GM21737 (cell line): ENCODE data around the gene CCN5.

ENCODE experiments used
- ATAC-seq: cut with Tn5 transposase; IDR thresholded peaks from one replicate; pipeline ENCODE4 v1.9.1; 2021; ENCODE audit warnings: mild to moderate bottlenecking, moderate library complexity; ENCODE audit not compliant: unreplicated experiment

The CCN5 gene

DNA sequence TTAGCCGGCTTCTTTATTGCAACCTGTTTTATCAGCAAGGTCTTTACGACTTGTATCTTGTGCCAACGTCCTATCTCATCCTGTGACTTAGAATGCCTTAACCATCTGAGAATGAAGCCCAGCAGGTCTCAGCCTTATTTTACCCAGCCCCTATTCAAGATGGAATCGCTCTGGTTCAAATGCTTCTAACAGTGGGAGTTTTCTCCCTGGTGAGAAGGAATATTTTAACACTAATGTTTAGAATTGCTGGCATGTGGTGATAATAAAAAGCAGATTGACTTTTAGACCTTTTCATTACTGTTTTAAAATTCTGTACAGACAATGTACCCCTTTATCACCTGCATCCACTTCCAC is 20.6 kb downstream of the CCN5 start:
- ATAC-seq, result no peak

- no peak for ATAC-seq
Measured at GRCh38 chr20:44736170-44737021, 21.2 kb downstream of the CCN5 start.

- no peak for ATAC-seq
Measured at GRCh38 chr20:44737116-44737515, 21.9 kb downstream of the CCN5 start.

DNA sequence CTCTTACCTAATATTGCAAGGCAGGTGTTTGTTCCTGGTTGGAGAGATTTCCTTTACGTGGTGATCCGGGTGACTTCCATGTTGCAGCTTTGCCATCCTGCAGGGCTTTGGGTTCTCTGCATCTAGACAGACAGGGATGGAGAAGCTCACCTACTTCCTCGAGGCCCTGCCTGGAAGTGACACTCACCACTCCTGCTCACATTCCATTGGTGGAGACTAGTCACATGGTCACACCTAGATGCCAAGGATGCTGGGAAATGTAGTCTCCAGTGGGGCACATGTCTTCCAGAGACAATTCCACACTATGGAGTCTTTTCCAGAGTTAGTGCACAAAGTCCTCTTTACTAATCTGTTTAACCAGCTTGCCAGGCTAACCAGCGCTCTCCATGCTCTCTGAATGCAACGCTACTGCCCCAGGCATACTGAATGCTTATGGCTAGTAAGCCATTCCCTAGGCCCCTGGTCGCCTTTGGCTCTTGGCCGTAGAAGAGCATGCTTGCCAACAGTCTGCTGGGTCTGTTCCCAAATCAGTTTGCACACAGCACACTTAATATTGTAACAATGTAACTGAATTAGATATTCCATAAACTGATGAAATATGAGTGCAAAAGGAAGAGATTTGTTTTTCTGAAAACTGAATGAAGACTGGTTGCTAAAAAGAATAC is 23.8 kb downstream of the CCN5 start:
- no peak for ATAC-seq

DNA sequence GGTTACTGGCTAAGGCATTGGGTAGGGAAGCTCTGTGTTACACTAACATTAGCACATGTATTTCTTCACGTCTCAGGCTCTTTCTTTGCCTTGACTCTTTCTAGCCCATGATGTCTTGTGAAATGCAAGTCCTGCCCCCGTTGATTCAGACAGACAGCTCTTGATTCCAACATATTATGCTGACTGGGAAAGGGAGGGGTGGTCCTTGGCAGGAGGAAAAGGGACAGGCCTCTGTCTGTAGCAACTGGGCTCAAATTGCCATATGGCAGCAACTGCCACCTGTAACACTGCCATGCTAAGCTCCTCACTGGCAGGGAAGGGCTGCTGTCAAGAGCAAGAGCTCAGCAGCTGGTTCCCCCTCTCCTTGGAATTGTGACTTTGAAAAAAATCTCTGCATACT is 24.8 kb downstream of the CCN5 start:
- ATAC-seq, result no peak

GRCh38 chr20:44742304-44743079 is 27.3 kb downstream of the CCN5 start:
- ATAC-seq, result no peak

DNA sequence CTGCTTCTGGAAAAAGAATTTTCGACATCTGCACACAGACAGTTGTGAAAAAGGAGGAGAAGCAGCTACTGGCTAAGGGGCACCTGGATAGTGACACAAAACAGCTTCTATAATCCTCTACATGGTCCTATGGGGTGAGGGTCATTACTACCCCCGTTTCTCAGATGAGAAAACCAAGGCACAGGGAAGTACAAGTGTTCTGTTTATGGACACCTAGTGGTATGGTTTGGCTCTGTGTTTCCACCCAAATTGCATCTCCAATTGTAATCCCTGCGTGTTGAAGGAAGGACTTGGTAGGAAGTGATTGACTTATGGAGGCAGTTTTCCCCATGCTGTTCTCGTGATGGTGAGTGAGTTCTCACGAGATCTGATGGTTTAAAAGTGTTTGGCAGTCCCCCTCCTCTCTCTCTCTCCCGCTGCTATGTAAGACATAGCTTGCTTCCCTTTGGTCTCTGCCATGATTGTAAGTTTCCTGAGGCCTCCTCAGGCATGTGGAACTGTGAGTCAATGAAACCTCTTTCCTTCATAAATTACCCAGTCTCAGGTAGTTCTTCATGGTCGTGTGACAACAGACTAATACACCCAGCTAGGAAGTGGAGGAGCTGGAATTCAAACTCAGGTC is 28.0 kb downstream of the CCN5 start:
- no peak for ATAC-seq

DNA sequence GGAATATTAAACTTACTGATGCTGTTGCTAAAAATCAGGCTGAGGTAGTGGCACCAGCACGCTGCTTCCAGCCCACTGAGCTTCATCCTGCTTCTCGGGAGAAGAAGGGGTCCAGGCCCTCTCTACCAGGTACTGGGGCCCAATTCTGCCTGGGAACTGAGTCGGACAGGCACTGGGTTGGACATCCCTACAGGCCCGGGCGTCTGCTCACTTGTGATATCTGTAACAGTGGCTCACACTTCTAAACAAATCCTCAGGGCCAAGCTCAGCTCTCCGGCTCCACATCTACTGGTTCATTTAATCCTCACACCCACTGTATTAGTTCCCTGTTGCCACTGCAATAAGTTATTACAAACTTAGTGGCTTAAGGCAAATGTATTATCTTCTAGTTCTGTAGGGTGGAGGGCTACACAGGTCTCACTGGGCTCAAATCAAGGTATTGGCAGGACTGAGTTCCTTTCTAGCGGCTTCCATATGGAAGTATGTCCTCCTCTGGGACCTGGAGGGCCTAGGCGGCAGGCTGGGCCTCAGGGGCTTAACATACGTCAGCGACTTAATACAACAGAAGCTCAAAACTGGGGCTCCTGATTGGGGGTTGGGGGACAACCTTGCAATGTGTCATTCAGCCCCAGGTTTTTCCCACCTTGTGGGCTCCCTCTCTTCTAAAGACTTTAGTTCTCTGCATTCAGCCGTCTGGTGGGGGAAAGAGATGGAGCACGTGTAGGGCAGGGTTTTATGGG is 28.9 kb downstream of the CCN5 start:
- ATAC-seq, result no peak

- ATAC-seq, result no peak
Measured at GRCh38 chr20:44745122-44745597, 30.0 kb downstream of the CCN5 start.

DNA sequence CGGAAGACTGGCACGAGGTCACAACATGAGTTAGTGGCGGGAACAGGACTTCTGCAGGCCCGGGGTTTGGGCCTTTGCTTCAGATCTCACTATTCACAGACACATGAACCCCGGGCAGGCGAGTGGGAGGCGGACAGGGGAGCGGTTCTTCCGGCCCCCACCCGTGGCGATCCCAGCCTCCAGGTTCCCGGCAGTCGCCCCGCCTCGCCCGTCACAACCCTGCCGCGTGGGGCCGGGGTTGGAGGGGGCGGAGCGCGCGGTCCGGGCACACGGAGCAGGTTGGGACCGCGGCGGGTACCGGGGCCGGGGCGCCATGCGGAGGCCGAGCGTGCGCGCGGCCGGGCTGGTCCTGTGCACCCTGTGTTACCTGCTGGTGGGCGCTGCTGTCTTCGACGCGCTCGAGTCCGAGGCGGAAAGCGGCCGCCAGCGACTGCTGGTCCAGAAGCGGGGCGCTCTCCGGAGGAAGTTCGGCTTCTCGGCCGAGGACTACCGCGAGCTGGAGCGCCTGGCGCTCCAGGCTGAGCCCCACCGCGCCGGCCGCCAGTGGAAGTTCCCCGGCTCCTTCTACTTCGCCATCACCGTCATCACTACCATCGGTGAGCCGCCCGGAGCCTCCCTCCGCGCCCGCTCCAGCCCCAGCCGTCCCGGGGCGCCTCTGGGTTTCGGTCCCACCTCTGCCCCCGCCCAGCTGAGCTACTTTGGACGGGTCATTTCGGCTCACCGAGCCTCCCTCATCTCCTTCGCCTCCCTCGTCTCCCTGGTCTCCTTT is 30.6 kb downstream of the CCN5 start, which contains the start of gene KCNK15:
Gene KCNK15, plus strand, starts transcription at position 268 of the 769 bp plus-strand sequence. Its CDS starts 46 bp downstream, at position 314.
- no peak for ATAC-seq

DNA sequence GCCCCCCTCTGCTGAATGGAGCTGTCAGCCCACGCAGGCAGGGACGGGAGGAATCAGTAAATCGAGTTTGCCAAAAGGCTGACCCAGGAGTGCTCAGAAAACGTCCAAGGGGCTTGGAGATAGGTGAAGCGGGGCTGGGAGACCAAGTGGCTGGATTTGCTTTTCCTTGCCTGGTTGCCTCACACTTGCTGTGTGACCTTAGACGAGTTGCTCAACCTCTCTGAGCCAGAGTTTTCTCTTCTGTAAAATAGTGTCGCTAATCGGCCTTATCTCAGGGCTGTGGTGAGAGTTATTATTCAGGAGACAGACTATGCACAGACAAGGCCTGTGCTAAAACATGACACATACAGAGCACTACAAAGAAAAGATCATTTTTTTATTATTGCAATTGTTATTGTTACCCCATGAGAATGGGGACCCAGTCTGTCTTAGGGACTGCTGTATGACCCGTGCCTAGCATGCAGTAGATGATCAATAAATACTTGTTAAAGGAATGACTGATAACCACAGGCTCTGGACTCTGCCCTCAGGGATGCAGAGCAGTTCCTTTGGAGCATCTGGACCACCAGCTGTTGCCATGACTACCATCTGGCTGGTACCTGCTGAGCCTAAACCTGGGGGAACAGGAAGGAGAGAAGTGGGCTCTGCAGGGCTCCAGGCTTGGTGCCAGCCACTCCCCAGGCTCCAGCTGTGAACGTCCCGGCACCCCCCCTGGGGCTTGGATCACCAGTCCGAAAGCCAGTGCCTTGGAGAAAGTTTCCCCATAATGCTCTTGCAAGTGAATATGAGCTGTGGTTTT is 31.4 kb downstream of the CCN5 start:
- ATAC-seq, result no peak

DNA sequence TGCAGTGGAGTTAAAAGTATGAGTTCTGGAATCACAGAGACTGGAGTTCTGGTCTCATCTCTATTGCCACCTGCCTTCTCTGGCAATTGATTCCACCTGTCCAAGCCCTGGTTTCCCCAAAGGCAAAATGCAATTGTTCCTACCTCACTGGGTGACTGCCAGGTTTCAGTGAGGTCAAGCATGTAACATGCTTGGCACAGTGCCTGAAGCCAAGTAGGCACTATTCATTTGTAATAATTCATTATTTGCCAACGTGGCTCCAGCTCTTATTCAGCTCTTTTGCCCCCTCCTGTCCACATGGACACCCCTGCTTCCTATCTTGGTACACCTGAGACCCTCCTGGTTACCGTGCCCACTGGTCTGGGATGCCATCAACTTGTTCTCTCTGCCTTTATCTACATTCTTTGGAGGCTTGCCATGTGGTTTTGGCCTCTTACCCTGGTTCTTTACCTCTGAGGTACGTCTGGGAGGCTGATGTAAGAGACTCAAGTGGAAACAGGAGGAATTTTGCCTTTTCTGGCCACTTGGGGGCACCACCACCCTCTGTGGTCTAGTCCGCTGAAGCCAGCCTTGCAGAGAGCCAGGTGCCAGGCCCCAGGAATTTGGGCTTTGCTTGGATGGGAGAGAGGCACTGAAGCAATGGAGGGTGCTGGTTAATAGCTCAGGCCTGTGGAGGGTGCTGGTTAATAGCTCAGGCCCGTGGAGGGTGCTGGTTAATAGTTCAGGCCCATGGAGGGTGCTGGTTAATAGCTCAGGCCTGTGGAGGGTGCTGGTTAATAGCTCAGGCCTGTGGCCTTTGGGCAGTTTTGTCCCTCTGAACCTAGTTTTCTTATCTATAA is 32.2 kb downstream of the CCN5 start:
- no peak for ATAC-seq

GRCh38 chr20:44748005-44748370 is 32.8 kb downstream of the CCN5 start:
- ATAC-seq, result no peak

DNA sequence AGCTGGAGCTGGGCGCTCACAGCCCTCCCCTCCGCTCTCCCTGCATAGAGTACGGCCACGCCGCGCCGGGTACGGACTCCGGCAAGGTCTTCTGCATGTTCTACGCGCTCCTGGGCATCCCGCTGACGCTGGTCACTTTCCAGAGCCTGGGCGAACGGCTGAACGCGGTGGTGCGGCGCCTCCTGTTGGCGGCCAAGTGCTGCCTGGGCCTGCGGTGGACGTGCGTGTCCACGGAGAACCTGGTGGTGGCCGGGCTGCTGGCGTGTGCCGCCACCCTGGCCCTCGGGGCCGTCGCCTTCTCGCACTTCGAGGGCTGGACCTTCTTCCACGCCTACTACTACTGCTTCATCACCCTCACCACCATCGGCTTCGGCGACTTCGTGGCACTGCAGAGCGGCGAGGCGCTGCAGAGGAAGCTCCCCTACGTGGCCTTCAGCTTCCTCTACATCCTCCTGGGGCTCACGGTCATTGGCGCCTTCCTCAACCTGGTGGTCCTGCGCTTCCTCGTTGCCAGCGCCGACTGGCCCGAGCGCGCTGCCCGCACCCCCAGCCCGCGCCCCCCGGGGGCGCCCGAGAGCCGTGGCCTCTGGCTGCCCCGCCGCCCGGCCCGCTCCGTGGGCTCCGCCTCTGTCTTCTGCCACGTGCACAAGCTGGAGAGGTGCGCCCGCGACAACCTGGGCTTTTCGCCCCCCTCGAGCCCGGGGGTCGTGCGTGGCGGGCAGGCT is 35.1 kb downstream of the CCN5 start:
- ATAC-seq, result no peak

DNA sequence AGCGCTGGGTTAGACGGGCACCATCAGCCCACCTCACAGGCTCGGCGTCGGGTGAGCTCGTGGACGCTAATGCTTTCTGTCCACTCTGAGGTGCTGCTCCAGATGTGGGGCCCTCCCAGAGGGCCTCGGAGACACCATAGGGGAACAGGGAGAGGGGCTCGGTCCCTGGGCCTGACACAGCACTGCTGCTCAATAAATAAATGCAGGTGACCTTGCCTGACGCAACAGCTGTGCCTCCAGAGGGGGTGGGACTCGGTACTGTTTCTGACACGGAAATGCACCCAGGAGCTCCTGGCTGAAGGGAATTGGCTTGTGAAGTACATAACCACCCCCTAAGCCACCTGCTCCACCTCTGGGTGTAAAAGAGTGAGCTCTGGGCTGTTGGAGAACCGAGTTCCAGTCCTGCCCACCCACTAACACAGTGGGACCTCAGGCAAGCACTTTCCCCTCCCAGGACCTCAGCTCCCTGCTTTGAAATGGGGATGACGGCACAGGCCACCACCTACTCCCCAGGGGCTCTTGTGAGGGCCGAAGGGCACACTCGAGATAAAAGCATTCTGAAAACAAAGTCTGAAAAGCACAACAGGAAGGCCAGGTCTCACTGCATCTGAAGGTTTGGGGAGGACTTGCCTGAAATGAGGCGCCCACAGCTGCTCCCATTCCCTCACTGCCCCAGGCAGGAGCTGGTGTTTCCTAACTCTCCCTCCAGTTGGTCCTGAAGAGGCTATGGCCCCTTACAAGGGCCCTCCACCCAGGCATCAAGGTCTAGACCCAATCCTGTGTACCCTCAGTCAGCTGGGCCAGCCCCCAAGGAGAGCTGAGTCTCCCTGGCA is 37.1 kb downstream of the CCN5 start:
- ATAC-seq, result no peak

GRCh38 chr20:44754554-44754953 is 39.4 kb downstream of the CCN5 start:
- ATAC-seq, result no peak
